HG03103 (cell line): ENCODE data around the gene OGFOD2.

Source experiments
- ATAC-seq: cut with Tn5 transposase; IDR thresholded peaks from one replicate; pipeline ENCODE4 v1.9.1; 2021; ENCODE audit warnings: low read depth; ENCODE audit not compliant: unreplicated experiment

Gene OGFOD2

GRCh38 chr12:122949816-122950675 is 25.0 kb upstream of the OGFOD2 start:
- ATAC-seq: no peak

GRCh38 chr12:122951406-122951805 is 23.6 kb upstream of the OGFOD2 start:
- no peak for ATAC-seq

GRCh38 chr12:122951979-122952892 is 22.8 kb upstream of the OGFOD2 start:
- ATAC-seq: peak; percentile 76

GRCh38 chr12:122955156-122955555 is 19.9 kb upstream of the OGFOD2 start:
- ATAC-seq: no peak

- ATAC-seq: no peak
These were observed 19.0 kb upstream of the OGFOD2 start for GRCh38 chr12:122956035-122956434.

- ATAC-seq: no peak
These were observed 16.7 kb upstream of the OGFOD2 start for GRCh38 chr12:122958198-122958888.

- no peak for ATAC-seq
These were observed 15.4 kb upstream of the OGFOD2 start for GRCh38 chr12:122959566-122960192.

- ATAC-seq: no peak
These were observed 14.9 kb upstream of the OGFOD2 start for GRCh38 chr12:122960193-122960569.

GRCh38 chr12:122961531-122962329 is 13.3 kb upstream of the OGFOD2 start:
- ATAC-seq: no peak

GRCh38 chr12:122963941-122964265 is 11.1 kb upstream of the OGFOD2 start:
- no peak for ATAC-seq

GRCh38 chr12:122964439-122965257 is 10.4 kb upstream of the OGFOD2 start:
- ATAC-seq: no peak

GRCh38 chr12:122965321-122965751 is 9.7 kb upstream of the OGFOD2 start:
- no peak for ATAC-seq

- peak; percentile 85 for ATAC-seq
These were observed 8.9 kb upstream of the OGFOD2 start, which contains the start of gene ABCB9 for GRCh38 chr12:122965851-122966742. Gene ABCB9 (minus strand): TSS chr12:122966463. CDS start chr12:122960235, 6,228 bp downstream.

GRCh38 chr12:122966743-122967550 is 8.1 kb upstream of the OGFOD2 start:
- ATAC-seq: no peak

- ATAC-seq: no peak
These were observed 6.9 kb upstream of the OGFOD2 start for GRCh38 chr12:122968104-122968503.

GRCh38 chr12:122969676-122970075 is 5.4 kb upstream of the OGFOD2 start:
- ATAC-seq: no peak
